Vagina (tissue), 2 donors: ENCODE results near the gene COMTD1.

Experiments used
- CTCF ChIP-seq, 3 experiments: fragments of 450-650 bp in 2 of 3; fragments of 200-600 bp in 1 of 3; sonication (generic) in 1 of 3; IDR thresholded peaks; one replicate each; pipeline ENCODE4 v1.5.1; 2017 to 2019; ENCODE audit warnings: antibody characterized with exemption in 3 of 3, mild to moderate bottlenecking in 2 of 3, moderate library complexity in 2 of 3
- POLR2A ChIP-seq, 2 donors: fragments of 450-650 bp; IDR thresholded peaks; one replicate each; pipeline ENCODE4 v1.6.1; 2017; ENCODE audit warnings: antibody characterized with exemption in 2 of 2, mild to moderate bottlenecking in 2 of 2, moderate library complexity in 2 of 2
- POLR2AphosphoS5 ChIP-seq, 2 donors: sonication (generic); formaldehyde crosslinking; IDR thresholded peaks; one replicate each; pipeline ENCODE4 v1.9.0; 2017; ENCODE audit warnings: antibody characterized with exemption in 2 of 2, mild to moderate bottlenecking in 2 of 2, low read depth in 1 of 2; ENCODE audit not compliant: insufficient read depth in 1 of 2

GRCh38 chr10:75283078-75283670 is 47.4 kb upstream of the COMTD1 start:
- TF ChIP-seq CTCF (IDR thresholded peaks at IDR 0.05) (no peak), POLR2A (IDR thresholded peaks at IDR 0.05) (no peak), POLR2AphosphoS5 (IDR thresholded peaks at IDR 0.05; ENCODE audit: insufficient read depth in 1 of 2, low read depth in 1 of 2) (no peak)
